IMR-90 (cell line): Measurements from ENCODE around the gene LCK. TPM values are rescaled to one million over a fixed set of nuclear protein-coding genes. Genes with fewer than 3 reads are reported as not detected.
A peak's percentile ranks its signal among the peaks of the same experiment; 100 is the strongest.

Experiments used
- ATAC-seq: fragments of 200-7000 bp; cut with Tn5 transposase; 2 replicates; pipeline ENCODE4 v1.9.1; 2020; ENCODE audit warnings: low read depth, mild to moderate bottlenecking, moderate library complexity
- BruUV-seq: library from RNA; stranded (reverse); fragments of 400-500 nt; replicated peaks from 2 replicates; lab custom pipeline; 2021; lab: Mats Ljungman, UMichigan
- CTCF ChIA-PET: fragments of 300-600 bp; formaldehyde crosslinking; extraction: SDS; loops from one replicate; lab custom pipeline; 2021; ENCODE audit warnings: antibody characterized with exemption; lab: Yijun Ruan, JAX
- POLR2A ChIA-PET: fragments of 300-600 bp; sonication (Branson Sonifier 250); formaldehyde crosslinking; loops from one replicate; lab custom pipeline; 2022; ENCODE audit warnings: antibody characterized with exemption; ENCODE audit not compliant: unreplicated experiment; lab: Charles Lee
- DNase-seq: peaks from one replicate; pipeline ENCODE4 v3.0.0; 2013
- H2AFZ ChIP-seq: replicated peaks from 2 replicates; pipeline ENCODE3; 2013; ENCODE audit warnings: low read length, mild to moderate bottlenecking; ENCODE audit not compliant: poor library complexity
- H2AK5ac ChIP-seq: 2 replicates; pipeline ENCODE4 v1.6.1; 2013; ENCODE audit warnings: low read depth, low read length, inconsistent platforms
- H2AK9ac ChIP-seq: replicated peaks from 2 replicates; pipeline ENCODE3; 2013; ENCODE audit warnings: mild to moderate bottlenecking, low read depth, low read length, moderate library complexity; ENCODE audit not compliant: poor library complexity
- H2BK120ac ChIP-seq: 2 replicates; pipeline ENCODE4 v1.6.1; 2013; ENCODE audit warnings: low read depth, low read length, inconsistent platforms
- H2BK15ac ChIP-seq: 3 replicates; pipeline ENCODE4 v1.6.1; 2013; ENCODE audit warnings: low read depth, low read length, inconsistent platforms
- H2BK20ac ChIP-seq: 2 replicates; pipeline ENCODE4 v1.6.1; 2013; ENCODE audit warnings: low read depth, mild to moderate bottlenecking, inconsistent platforms, low read length, moderate library complexity
- H2BK5ac ChIP-seq: 2 replicates; pipeline ENCODE4 v1.6.1; 2013; ENCODE audit warnings: mild to moderate bottlenecking, low read depth, low read length, inconsistent platforms; ENCODE audit not compliant: poor library complexity, severe bottlenecking
- H3K14ac ChIP-seq: replicated peaks from 2 replicates; pipeline ENCODE4 v1.6.1; 2013; ENCODE audit warnings: low read depth, low read length, inconsistent platforms
- H3K18ac ChIP-seq: 2 replicates; pipeline ENCODE4 v1.6.1; 2013; ENCODE audit warnings: low read depth, low read length, control low read depth
- H3K23ac ChIP-seq: 2 replicates; pipeline ENCODE4 v1.6.1; 2013; ENCODE audit warnings: low read depth, low read length, inconsistent platforms
- H3K27ac ChIP-seq: 2 replicates; pipeline ENCODE4 v1.5.1; 2013; ENCODE audit warnings: mild to moderate bottlenecking, control low read depth, low read length; ENCODE audit not compliant: insufficient read depth
- H3K27me3 ChIP-seq: 2 replicates; pipeline ENCODE4 v1.6.1; 2013; ENCODE audit warnings: low read length; ENCODE audit not compliant: control insufficient read depth, insufficient read depth
- H3K36me3 ChIP-seq: 2 replicates; pipeline ENCODE4 v1.6.1; 2013; ENCODE audit warnings: low read length, mixed read lengths; ENCODE audit not compliant: control insufficient read depth, insufficient read depth
- H3K4ac ChIP-seq: 2 replicates; pipeline ENCODE4 v1.6.1; 2013; ENCODE audit warnings: low read depth, low read length, inconsistent platforms
- H3K4me1 ChIP-seq: 2 replicates; pipeline ENCODE4 v1.6.1; 2013; ENCODE audit warnings: low read length, mixed read lengths; ENCODE audit not compliant: control insufficient read depth, insufficient read depth
- H3K4me2 ChIP-seq: 2 replicates; pipeline ENCODE4 v1.6.1; 2013; ENCODE audit warnings: low read depth, mild to moderate bottlenecking, control low read depth, low read length, moderate library complexity
- H3K4me3 ChIP-seq: 2 replicates; pipeline ENCODE4 v1.5.1; 2013; ENCODE audit warnings: low read depth, mild to moderate bottlenecking, control low read depth, low read length, moderate library complexity; ENCODE audit not compliant: insufficient read depth
- H3K56ac ChIP-seq: 2 replicates; pipeline ENCODE4 v1.6.1; 2013; ENCODE audit warnings: low read length, inconsistent platforms; ENCODE audit not compliant: insufficient read depth; ENCODE audit errors: extremely low read depth
- H3K79me1 ChIP-seq, 2 experiments: 2 replicates each; pipeline ENCODE4 v1.6.1; 2013; ENCODE audit warnings: low read length in 2 of 2, inconsistent platforms in 1 of 2, low read depth in 1 of 2
- H3K9ac ChIP-seq: 2 replicates; pipeline ENCODE4 v1.6.1; 2013; ENCODE audit warnings: low read depth, low read length, control low read depth
- H3K9me1 ChIP-seq: 2 replicates; pipeline ENCODE4 v1.6.1; 2013; ENCODE audit warnings: low read length, inconsistent platforms; ENCODE audit not compliant: insufficient read depth
- H3K9me3 ChIP-seq: 2 replicates; pipeline ENCODE4 v1.6.1; 2013; ENCODE audit warnings: low read length; ENCODE audit not compliant: control insufficient read depth, insufficient read depth
- H4K20me1 ChIP-seq: 2 replicates; pipeline ENCODE4 v1.6.1; 2013; ENCODE audit warnings: low read length, inconsistent platforms; ENCODE audit not compliant: insufficient read depth
- H4K5ac ChIP-seq: 2 replicates; pipeline ENCODE4 v1.6.1; 2013; ENCODE audit warnings: mild to moderate bottlenecking, low read depth, low read length, control low read depth
- H4K8ac ChIP-seq, 2 experiments: 2 replicates each; pipeline ENCODE4 v1.6.1; 2013; ENCODE audit warnings: low read depth in 2 of 2, low read length in 2 of 2, control low read depth in 1 of 2, inconsistent platforms in 1 of 2
- H4K91ac ChIP-seq: 2 replicates; pipeline ENCODE4 v1.6.1; 2013; ENCODE audit warnings: low read depth, low read length, inconsistent platforms; ENCODE audit not compliant: insufficient read depth
- BHLHE40 ChIP-seq: fragments of 150-350 bp; IDR thresholded peaks from 2 replicates; pipeline ENCODE4 v1.6.1; 2016; ENCODE audit warnings: mild to moderate bottlenecking, low read depth, low read length
- CHD1 ChIP-seq: IDR thresholded peaks from 2 replicates; pipeline ENCODE4 v1.6.1; 2012; ENCODE audit warnings: low read depth, low read length, improper control_type of control experiment
- CTCF ChIP-seq: conservative IDR thresholded peaks from 2 replicates; pipeline ENCODE4 v1.5.1; 2012; ENCODE audit warnings: mild to moderate bottlenecking, low read depth, low read length, improper control_type of control experiment
- ELK1 ChIP-seq: fragments of 150-350 bp; IDR thresholded peaks from 2 replicates; pipeline ENCODE4 v1.6.1; 2016; ENCODE audit warnings: low read depth, mild to moderate bottlenecking, low read length, moderate library complexity, borderline replicate concordance
- FOS ChIP-seq: fragments of 150-350 bp; IDR thresholded peaks from 2 replicates; pipeline ENCODE4 v1.6.1; 2016; ENCODE audit warnings: low read depth, low read length
- MAFK ChIP-seq: IDR thresholded peaks from 2 replicates; pipeline ENCODE4 v1.6.1; 2012; ENCODE audit warnings: low read depth, low read length, improper control_type of control experiment
- MAZ ChIP-seq: IDR thresholded peaks from 2 replicates; pipeline ENCODE4 v1.6.1; 2012; ENCODE audit warnings: low read depth, mild to moderate bottlenecking, low read length, improper control_type of control experiment, moderate library complexity, borderline replicate concordance
- MXI1 ChIP-seq: IDR thresholded peaks from 2 replicates; pipeline ENCODE4 v1.6.1; 2012; ENCODE audit warnings: low read depth, mild to moderate bottlenecking, low read length, moderate library complexity, borderline replicate concordance
- NFE2L2 ChIP-seq: fragments of 150-350 bp; IDR thresholded peaks from 2 replicates; pipeline ENCODE4 v1.6.1; 2016; ENCODE audit warnings: low read depth, mild to moderate bottlenecking, low read length
- POLR2A ChIP-seq: IDR thresholded peaks from 2 replicates; pipeline ENCODE4 v1.6.1; 2012; ENCODE audit warnings: mild to moderate bottlenecking, low read depth, low read length
- RFX5 ChIP-seq: IDR thresholded peaks from 2 replicates; pipeline ENCODE4 v1.8.0; 2012; ENCODE audit warnings: low read depth, mild to moderate bottlenecking, low read length, moderate library complexity
- SMC3 ChIP-seq: fragments of 150-350 bp; IDR thresholded peaks from 2 replicates; pipeline ENCODE4 v1.6.1; 2016; ENCODE audit warnings: low read depth, mild to moderate bottlenecking, antibody characterized with exemption, low read length, moderate library complexity
- WGBS, 2 experiments: methylation state at CpG; one replicate each; pipeline versions ENCODE4 v1.1.5 to v1.1.7; 2013; ENCODE audit warnings: missing lambda C conversion rate in 2 of 2; ENCODE audit not compliant: insufficient read length in 1 of 2; ENCODE audit errors: extremely low coverage in 2 of 2; 5-methylcytosine and 5-hydroxymethylcytosine counted together
- dilution Hi-C: fragments of 300-500 bp; cut with HindIII; formaldehyde crosslinking; loops from one replicate; pipeline ENCODE4 v1.14.3; 2018; ENCODE audit warnings: low sequenced_read_pairs; ENCODE audit not compliant: unreplicated experiment
- in situ Hi-C: fragments of 300-500 bp; cut with MboI; formaldehyde crosslinking; loops from 3 replicates; pipeline ENCODE4 v1.14.3; 2019; ENCODE audit warnings: low sequenced_read_pairs, inconsistent platforms, mixed read lengths
- intact Hi-C: fragments of 100-400 bp; cut with micrococcal nuclease; formaldehyde crosslinking; loops from 2 replicates; pipeline ENCODE4 v1.10.0; 2022
- polyA plus RNA-seq, 3 experiments: library from polyadenylated mRNA; depleted of rRNA; stranded (reverse); fragments of >200 nt; gene quantifications; 2 replicates each; pipeline ENCODE4 v1.2.3, GENCODE V29; 2012; ENCODE audit warnings: low replicate concordance in 1 of 3
- total RNA-seq: library from RNA; depleted of rRNA; stranded (reverse); fragments of >200 nt; gene quantifications from 2 replicates; pipeline ENCODE4 v1.2.3, GENCODE V29; 2012

LCK gene
- total and polyA plus RNA-seq, 2 of the 4 experiments (the other 2 are of a cell fraction), result not detected

GRCh38 chr1:32273391-32274208 lies 22.5 kb downstream of the LCK start:
- intact Hi-C loops (loop anchor here (2.0 kb wide), 1 partner anchor 19 kb away; the partner anchor contains the start of gene HDAC1), in situ Hi-C loops (no loop called here), dilution Hi-C loops (no loop called here)
- Histone ChIP-seq H3K9ac (no peak overlapping the region), H2BK20ac (peak overlapping the region; percentile 28; the same call in 1 of the 2 replicates), H3K9me3 (no peaks in the 10 kb centered on the region), H2AK5ac (peak overlapping the region; percentile 90; the same call in 1 of the 2 replicates), H3K4me3 (no peak overlapping the region), H2AFZ (peak overlapping the region; percentile 73), H3K14ac (peak overlapping the region; percentile 33; the same call in 1 of the 2 replicates), H2AK9ac (peak overlapping the region; percentile 81), H4K20me1 (no peaks in the 10 kb centered on the region), H4K8ac (peak overlapping the region; percentile 22 to 52; a peak in 2 of 4 replicates), H4K5ac (no peak overlapping the region; the same call in 1 of the 2 replicates), H3K4ac (peak overlapping the region; percentile 62), H3K27me3 (peaks cover 18% of the 10 kb centered on the region), H2BK120ac (peak overlapping the region; percentile 51), H3K27ac (no peak overlapping the region), H3K4me2 (no peak overlapping the region; the same call in 1 of the 2 replicates), H2BK15ac (peak overlapping the region; percentile 84; the same call in 1 of the 3 replicates), H3K79me1 (no peaks in the 10 kb centered on the region), H3K9me1 (0 out of 2 replicates have a peak, but pooled peaks cover 7% of the 10 kb centered on the region), H4K91ac (peak overlapping the region; percentile 61; the same call in 1 of the 2 replicates), H3K56ac (no peak overlapping the region), H3K23ac (no peak overlapping the region), H2BK5ac (peak overlapping the region; percentile 46), H3K18ac (no peak overlapping the region; the same call in 1 of the 2 replicates), H3K36me3 (no peaks in the 10 kb centered on the region), H3K4me1 (peaks cover 9% of the 10 kb centered on the region; the same call in 1 of the 2 replicates)
- ChIA-PET CTCF (no interaction called here), POLR2A (no interaction called here)
- DNase-seq (peak; percentile 9), ATAC-seq (peak; percentile 82)
- 40% methylated on average over 1 of the region's 10 CpGs; no CpG with 5 or more reads in 1 of the 2 experiments for WGBS, 2 experiments
- TF ChIP-seq MAFK, result no peak
- TF ChIP-seq FOS, result no peak
- TF ChIP-seq MXI1, result no peak
- no peak for TF ChIP-seq RFX5
- no peak for TF ChIP-seq MAZ
- no peak for TF ChIP-seq POLR2A
- no peak for TF ChIP-seq CTCF
- no peak for TF ChIP-seq SMC3
- TF ChIP-seq NFE2L2, result no peak
- no peak for TF ChIP-seq ELK1
- no peak for TF ChIP-seq BHLHE40
- no peak for TF ChIP-seq CHD1
- no TSS peak for BruUV-seq
